GM18519 (cell line): ENCODE data around the gene TM4SF20.

Experiments used
- ATAC-seq: cut with Tn5 transposase; IDR thresholded peaks from one replicate; pipeline ENCODE4 v1.9.1; 2021; ENCODE audit warnings: mild to moderate bottlenecking, moderate library complexity; ENCODE audit not compliant: unreplicated experiment, low FRiP score

TM4SF20 gene, protein sequence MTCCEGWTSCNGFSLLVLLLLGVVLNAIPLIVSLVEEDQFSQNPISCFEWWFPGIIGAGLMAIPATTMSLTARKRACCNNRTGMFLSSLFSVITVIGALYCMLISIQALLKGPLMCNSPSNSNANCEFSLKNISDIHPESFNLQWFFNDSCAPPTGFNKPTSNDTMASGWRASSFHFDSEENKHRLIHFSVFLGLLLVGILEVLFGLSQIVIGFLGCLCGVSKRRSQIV

GRCh38 chr2:227379095-227379494, at the start of gene TM4SF20:
Gene TM4SF20 (minus strand): TSS chr2:227379306. CDS start chr2:227379268, 38 bp downstream.
- ATAC-seq, result no peak

- ATAC-seq, result no peak
Observed at GRCh38 chr2:227428731-227429285, 49.7 kb upstream of the TM4SF20 start.

GRCh38 chr2:227423656-227424499, 44.8 kb upstream of the TM4SF20 start:
- no peak for ATAC-seq

GRCh38 chr2:227420087-227421052, 41.3 kb upstream of the TM4SF20 start:
- no peak for ATAC-seq

DNA sequence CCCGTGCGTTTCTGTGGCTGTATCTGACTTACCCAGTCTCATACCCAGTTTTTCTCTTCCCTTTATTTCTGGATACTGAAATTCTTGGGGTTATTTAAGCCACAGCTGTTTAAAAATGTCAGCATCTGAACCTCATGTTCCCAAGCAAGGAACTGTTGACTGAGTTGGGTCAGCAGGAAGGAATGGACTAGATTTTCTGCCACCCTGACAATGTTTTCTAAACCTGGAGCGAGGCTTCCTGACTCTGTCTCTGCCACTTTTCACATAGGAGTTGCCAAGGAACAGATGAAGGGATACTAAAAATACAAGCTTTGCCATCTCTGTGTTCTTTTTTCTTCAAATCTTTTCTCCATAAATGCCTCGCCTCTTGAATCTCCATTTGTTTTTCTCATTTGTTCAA, 37.6 kb upstream of the TM4SF20 start:
- no peak for ATAC-seq

- ATAC-seq, result peak; percentile 33
Observed at GRCh38 chr2:227415538-227416424, 36.7 kb upstream of the TM4SF20 start.

DNA sequence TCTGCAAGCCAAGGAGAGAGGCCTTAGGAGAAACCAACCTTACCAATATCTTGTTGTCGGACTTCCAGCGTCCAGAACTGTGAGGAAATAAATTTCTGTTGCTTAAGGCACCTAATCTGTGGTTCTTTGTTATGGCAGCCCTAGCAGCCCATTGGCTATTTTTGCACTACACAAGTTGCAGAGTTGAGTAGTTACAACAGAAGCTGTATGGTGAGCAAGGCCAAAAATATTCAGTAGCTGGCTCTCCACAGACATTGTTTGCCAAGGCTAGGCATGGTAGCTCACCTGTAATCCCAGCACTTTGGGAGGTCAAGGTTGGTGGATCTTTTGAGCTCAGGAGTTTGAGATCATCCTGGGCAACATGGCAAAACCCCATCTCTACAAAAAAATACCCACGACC, 35.7 kb upstream of the TM4SF20 start:
- ATAC-seq, result no peak

DNA sequence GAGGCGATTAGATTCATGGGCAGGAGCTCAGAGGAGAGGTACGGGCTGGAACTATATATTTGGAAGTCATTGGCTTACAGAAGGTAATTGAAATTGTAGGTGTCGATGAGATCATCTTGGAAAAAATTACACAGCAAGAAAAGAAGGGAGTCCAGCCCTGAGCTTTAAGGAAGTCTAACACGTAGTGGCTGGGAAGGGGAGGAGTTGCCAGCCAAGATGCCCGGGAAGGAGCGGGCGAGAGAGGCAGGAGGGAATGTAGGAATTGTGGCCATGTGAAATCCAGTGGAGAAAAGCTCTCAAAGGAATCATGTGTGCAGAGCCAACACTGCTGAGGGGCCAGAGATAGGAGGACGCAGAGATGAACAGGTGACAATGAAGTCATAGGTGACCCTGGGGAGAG, 34.3 kb upstream of the TM4SF20 start:
- no peak for ATAC-seq

GRCh38 chr2:227412877-227413276, 33.8 kb upstream of the TM4SF20 start:
- no peak for ATAC-seq

GRCh38 chr2:227411990-227412350, 32.9 kb upstream of the TM4SF20 start:
- ATAC-seq, result no peak

DNA sequence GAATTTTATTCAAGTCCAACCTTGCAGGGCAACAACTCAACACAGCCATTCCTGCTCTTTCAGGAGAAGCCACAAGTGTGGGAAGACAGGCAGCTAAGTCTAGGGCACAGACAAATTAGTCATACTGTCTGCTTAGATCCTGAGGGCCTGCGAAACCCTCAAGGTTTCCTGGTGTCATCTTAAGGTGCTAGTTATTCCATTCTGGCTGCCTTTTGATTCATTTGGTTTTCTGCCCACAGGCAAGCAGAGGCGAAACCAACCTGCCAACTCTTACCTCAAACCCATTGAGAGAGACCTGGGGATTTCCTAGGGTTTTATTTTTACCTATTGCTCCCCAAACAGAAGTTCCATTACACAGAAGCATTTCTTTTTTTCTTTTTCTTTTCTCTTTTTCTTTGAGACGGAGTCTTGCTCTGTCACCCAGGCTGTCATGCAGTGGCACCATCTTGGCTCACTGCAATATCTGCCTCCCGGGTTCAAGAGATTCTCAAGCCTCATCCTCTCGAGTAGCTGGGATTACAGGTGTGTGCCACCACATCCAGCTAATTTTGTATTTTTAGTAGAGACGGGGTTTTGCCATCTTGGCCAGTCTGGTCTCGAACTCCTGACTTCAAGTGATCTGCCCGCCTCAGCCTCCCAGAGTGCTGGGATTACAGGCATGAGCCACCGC, 32.3 kb upstream of the TM4SF20 start:
- ATAC-seq, result peak; percentile 63

GRCh38 chr2:227410191-227410590, 31.1 kb upstream of the TM4SF20 start:
- ATAC-seq, result no peak

DNA sequence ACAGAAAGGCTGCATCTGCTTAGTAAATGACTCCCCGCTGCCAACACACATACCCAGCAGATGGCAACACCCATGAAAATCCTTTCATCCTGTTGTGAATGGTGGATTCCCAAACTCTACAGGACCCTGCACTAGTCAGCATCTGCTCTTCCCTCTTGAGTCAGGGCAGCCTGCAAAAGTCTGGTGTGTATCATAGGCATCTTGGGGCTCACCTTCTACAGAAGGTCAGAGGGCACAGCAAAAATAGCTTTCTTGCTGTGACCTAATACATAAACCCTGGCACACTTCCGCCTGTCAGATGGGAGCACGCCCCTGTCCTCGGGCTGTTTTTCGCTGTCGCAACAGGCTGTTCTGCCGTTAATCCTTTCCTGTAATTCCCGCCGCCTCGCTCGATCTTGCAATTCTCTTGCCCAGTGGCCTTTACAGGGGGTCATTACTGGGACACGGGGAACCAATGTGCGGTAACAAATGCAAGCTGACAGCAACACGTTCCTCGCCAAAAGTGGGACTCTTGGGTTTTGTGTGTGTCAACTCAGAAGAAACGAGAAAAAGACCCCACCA, 28.6 kb upstream of the TM4SF20 start:
- ATAC-seq, result no peak

DNA sequence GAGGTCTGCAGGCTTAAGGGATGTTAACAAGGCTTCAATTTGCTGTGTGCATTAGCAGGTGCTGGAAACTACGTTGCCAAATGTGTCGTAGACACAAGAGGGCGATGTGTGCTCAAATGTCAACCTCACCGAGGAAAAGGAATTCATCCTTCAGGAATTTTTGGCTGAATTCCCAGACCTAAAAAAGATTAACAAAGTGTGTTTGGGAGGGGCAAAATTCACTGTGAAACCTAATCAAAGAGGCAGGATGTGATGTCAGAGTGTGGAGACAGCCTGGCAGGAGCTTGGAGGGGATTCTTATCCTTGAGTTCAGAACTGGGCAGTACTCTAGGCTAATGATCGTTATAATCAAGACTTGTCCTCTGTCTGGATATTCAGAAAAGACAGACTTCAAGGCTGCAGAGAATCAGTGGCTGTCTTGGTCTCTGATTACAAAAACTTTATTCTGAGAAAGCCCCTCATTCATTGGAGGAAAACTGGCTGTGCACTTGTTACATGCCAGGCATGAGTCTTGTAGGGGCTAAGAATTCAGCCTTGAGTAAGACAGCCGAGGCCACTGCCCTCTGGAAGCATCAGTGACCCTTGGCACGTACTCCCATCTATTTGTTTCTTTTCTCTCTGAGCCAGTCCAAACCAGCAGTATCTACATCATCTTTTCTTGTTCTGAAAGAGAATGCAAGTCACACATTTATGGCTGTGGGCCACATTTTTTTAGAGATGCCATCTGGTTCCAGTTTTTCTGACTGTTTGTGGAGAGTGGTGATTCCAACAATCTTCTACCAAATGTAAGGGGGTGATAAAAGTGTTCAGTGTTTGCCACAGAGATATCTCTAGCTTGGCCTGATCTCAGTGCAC, 27.3 kb upstream of the TM4SF20 start:
- ATAC-seq, result peak; percentile 37

GRCh38 chr2:227404585-227405271, 25.6 kb upstream of the TM4SF20 start:
- ATAC-seq, result no peak

DNA sequence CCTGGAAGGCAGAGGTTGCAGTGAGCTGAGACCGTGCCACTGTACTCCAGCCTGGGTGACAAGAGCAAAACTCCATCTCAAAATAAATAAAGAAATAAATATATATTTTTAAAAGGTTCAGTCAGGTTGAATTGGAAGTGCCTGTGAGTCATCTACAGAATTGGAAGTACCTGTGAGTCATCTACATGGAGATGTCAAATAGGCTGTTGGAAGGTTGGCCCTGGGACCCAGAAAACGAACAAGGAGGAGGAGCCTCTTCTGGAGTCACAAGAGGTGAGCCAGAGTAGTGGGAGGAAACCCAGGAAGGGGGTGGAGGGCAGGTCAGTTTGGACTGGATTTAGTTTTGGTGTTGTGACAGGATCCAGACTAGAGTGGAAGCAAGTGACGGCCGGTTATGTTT, 23.9 kb upstream of the TM4SF20 start:
- ATAC-seq, result no peak

DNA sequence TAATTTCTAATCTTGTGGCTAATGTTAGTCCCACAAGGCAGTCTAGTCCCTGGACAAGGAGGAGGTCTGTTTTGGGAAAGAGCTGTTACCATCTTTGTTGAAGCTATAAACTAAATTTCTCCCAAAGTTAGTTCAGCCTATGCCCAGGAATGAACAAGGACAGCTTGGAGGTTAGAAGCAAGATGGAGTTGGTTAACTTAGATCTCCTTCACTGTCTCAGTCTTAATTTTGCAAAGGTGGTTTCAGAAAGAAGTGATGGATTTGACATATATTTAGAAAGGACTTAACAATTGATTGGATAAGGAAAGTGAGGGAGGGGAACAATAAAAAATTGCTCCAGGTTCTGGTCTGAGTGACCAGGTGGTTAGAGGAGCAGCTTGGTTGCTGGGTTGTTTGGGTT, 23.2 kb upstream of the TM4SF20 start:
- ATAC-seq, result no peak
